Coronary artery (tissue), 2 donors: ENCODE data around the gene COX14.

Experiments used
- DNase-seq: peaks from one replicate; pipeline ENCODE4 v3.0.0-alpha.2; 2017; ENCODE audit warnings: low spot score
- H3K27ac ChIP-seq, 2 donors: fragments of 200-600 bp; sonication (generic); one replicate each; pipeline ENCODE4 v1.5.1; 2016 to 2019
- H3K4me3 ChIP-seq: fragments of 200-600 bp; sonication (generic); 2 replicates; pipeline ENCODE4 v1.5.1; 2016; ENCODE audit warnings: mild to moderate bottlenecking, moderate library complexity
- CTCF ChIP-seq: fragments of 200-600 bp; sonication (generic); IDR thresholded peaks from one replicate; pipeline ENCODE4 v1.5.1; 2019; ENCODE audit warnings: antibody characterized with exemption

Gene COX14

GRCh38 chr12:50084775-50085614 is 27.0 kb upstream of the COX14 start, which contains the start of gene SMARCD1:
SMARCD1 (plus strand) TSS chr12:50085342; CDS start chr12:50085370, 28 bp downstream.
- no peak for TF ChIP-seq CTCF
- DNase-seq, result peak; percentile 94
- H3K27ac ChIP-seq, result peak within 1 kb of the TSS; percentile 94 to 96
- H3K4me3 ChIP-seq, result peak within 1 kb of the TSS; percentile 92

GRCh38 chr12:50085615-50086072 is 26.4 kb upstream of the COX14 start:
- Histone ChIP-seq H3K27ac (peak overlapping the region; percentile 94 to 96), H3K4me3 (peak overlapping the region; percentile 92)
- DNase-seq, result no peak
- no peak for TF ChIP-seq CTCF

GRCh38 chr12:50086148-50086547 is 25.9 kb upstream of the COX14 start:
- Histone ChIP-seq H3K27ac (peak overlapping the region; percentile 94 to 96), H3K4me3 (peak overlapping the region; percentile 92)
- no peak for TF ChIP-seq CTCF
- no peak for DNase-seq

GRCh38 chr12:50087151-50087550 is 24.9 kb upstream of the COX14 start:
- no peak for DNase-seq
- H3K4me3 ChIP-seq, result no peak overlapping the region
- TF ChIP-seq CTCF, result no peak
- H3K27ac ChIP-seq, result no peak overlapping the region

DNA sequence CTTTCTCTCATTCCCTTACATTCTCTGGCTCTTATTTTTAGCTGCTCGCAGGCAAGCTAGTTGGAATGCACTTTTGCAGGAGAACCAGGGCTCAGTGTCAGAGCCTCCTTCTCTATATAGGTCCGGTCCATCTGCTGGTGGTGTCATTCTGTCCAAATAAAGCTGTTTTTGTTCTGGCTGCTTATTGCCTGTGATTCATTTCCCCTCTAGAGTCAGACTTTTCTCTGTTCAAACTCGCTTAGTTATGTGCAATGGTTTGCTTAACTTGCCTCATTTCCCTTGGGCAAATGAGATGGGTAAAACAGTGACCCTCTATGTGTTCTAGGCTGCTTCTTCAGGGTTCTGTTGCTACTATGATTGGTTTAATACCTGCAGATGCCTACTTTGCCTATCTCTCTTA is 24.0 kb upstream of the COX14 start:
- Histone ChIP-seq H3K4me3 (no peak overlapping the region), H3K27ac (no peak overlapping the region)
- no peak for TF ChIP-seq CTCF
- no peak for DNase-seq

GRCh38 chr12:50088577-50089335 is 23.3 kb upstream of the COX14 start:
- Histone ChIP-seq H3K27ac (no peak overlapping the region), H3K4me3 (no peak overlapping the region)
- peak; percentile 72 for TF ChIP-seq CTCF
- DNase-seq, result no peak
